Tibial artery (tissue), 4 donors: Measurements from ENCODE around the gene OAS1.

ENCODE experiments used
- DNase-seq, 2 donors: peaks; one replicate each; pipeline ENCODE4 v3.0.0-alpha.2; 2019
- H3K27ac ChIP-seq, 2 donors: fragments of 200-600 bp; sonication (generic) in 1 of 2; 1 replicate in 1 of 2; 2 replicates in 1 of 2; pipeline ENCODE4 v1.5.1; 2018 to 2019; ENCODE audit warnings: mild to moderate bottlenecking in 1 of 2
- H3K27me3 ChIP-seq, 2 donors: fragments of 200-600 bp; sonication (generic) in 1 of 2; one replicate each; pipeline versions ENCODE4 v1.5.1 to v1.6.0; 2016 to 2019
- H3K36me3 ChIP-seq, 3 donors: fragments of 200-600 bp; sonication (generic) in 2 of 3; one replicate each; pipeline ENCODE4 v1.5.1; 2016 to 2019; ENCODE audit warnings: mild to moderate bottlenecking in 2 of 3
- H3K4me1 ChIP-seq, 4 donors: fragments of 200-600 bp; sonication (generic) in 2 of 4; 1 replicate in 3 of 4; 2 replicates in 1 of 4; pipeline ENCODE4 v1.5.1; 2016 to 2019
- H3K4me3 ChIP-seq, 2 donors: fragments of 200-600 bp; sonication (generic) in 1 of 2; 1 replicate in 1 of 2; 2 replicates in 1 of 2; pipeline ENCODE4 v1.5.1; 2018 to 2019; ENCODE audit warnings: mild to moderate bottlenecking in 2 of 2
- H3K9me3 ChIP-seq, 3 donors: fragments of 200-600 bp; sonication (generic) in 1 of 3; one replicate each; pipeline ENCODE4 v1.5.1; 2016 to 2019
- CTCF ChIP-seq, 2 experiments: fragments of 200-600 bp in 1 of 2; fragments of 450-650 bp in 1 of 2; IDR thresholded peaks; one replicate each; pipeline ENCODE4 v1.5.1; 2017 to 2019; ENCODE audit warnings: antibody characterized with exemption in 2 of 2, mild to moderate bottlenecking in 1 of 2, moderate library complexity in 1 of 2
- intact Hi-C: fragments of 100-400 bp; cut with DNase I; formaldehyde crosslinking; loops from one replicate; pipeline ENCODE4 v1.15.0; 2023; ENCODE audit warnings: low total_unique reads

Gene OAS1

GRCh38 chr12:112967858-112968257 lies 61.1 kb downstream of the OAS1 start:
- no peak for TF ChIP-seq CTCF (IDR thresholded peaks at IDR 0.05)
- Histone ChIP-seq H3K27me3 (no peaks in the 10 kb centered on the region), H3K4me3 (no peak overlapping the region), H3K9me3 (no peaks in the 10 kb centered on the region), H3K36me3 (peaks cover 0 to 60% (median 4%) of the 10 kb centered on the region in 3 donors), H3K4me1 (no peaks in the 10 kb centered on the region), H3K27ac (no peak overlapping the region)
- DNase-seq = no peak
- intact Hi-C loops = no loop called here
